NCI-H1092 treated with DMSO at 0.1 percent for 48 hours (cell line): Measurements from ENCODE around the gene MAP3K5.

ENCODE experiments used
- DNase-seq: peaks from one replicate; lab custom pipeline; 2025; lab: John Stamatoyannopoulos, UW

Gene MAP3K5

DNA sequence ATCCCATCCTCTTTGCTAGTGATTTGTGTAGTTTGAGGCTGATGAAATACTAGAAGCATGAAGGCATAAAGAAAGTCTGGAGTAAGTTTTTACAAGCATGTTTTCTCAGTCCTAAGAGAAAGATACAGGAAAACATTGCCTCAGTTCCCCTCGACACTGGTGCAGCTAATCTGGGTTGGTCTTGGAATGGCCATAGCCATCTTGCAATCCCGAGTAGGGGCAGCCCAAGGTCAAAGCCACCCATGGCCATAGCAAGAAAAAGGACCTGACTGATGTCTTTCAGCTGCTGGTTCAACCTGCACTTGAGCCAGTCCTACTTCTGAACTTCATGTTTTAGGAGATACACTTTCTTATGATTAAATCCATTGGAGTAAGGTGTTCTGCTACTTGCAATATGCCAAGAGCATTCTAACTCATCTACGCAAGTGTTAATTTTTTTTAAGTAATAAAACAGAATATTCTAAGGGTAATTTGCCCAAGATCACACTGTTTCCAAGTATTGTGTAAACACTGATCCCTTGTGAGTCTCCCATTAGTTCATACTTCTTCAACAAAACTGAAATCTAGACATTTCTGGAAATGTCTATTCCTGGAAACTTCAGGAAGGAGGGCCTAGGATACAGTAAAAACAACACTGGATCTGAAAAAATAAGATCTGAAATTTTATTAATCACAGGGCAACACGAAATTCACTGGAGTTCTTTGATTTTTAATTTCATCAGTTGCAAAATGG lies 108.9 kb downstream of the MAP3K5 start:
- no peak for DNase-seq

DNA sequence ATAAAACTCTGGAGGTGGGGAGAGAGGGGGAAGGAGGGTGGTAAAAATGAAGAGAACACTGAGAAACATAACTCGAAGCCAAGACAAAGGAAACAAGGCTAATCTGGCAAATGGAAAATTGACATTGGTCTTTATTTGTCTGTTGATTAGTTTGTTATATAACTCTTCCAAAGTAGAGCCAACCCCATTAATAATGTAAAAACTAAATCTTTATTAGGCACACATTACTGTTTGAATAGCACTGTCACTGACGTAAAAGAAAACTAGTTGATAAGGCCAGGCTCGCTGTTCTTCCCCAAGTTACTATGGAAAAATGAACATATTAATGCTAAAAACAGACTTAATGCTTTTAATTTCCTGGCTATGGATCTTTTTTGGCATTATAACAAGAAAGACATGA lies 110.0 kb downstream of the MAP3K5 start:
- DNase-seq, result no peak

DNA sequence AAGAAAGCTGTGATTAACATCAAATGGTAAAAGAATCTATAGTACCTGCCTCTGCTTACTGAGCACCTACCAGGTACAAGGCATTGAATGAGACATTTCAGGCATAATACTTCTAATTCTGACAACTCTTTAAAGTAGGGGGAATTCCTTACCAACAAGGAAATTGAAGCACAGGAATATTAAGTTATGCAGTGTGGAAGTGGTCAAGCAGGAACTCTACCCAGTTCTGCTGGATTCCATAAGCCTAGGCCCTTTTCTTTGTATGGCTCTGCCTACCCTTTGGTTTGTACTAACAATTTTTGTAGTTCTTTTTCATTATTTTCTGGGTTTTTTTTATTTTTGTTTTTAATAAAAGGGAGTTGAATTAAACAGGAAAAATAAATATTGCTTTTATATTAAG lies 114.5 kb downstream of the MAP3K5 start:
- no peak for DNase-seq

DNA sequence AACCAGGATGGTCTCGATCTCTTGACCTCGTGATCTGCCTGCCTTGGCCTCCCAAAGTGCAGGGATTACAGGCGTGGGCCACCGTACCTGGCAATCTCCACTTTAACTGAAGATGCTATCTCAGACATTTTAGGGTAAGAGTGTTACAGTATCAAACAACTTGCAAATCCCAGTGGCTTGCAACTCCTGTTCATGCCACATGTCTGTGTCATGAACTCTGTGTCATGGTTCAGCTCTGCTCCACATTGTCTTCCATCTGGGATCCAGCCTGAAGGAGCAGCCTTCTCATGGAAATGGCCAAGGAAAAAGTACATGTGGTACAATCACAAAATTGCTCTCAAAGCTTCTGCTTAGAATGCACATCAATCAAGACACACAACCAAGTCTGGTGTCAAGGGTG lies 114.9 kb downstream of the MAP3K5 start:
- no peak for DNase-seq

DNA sequence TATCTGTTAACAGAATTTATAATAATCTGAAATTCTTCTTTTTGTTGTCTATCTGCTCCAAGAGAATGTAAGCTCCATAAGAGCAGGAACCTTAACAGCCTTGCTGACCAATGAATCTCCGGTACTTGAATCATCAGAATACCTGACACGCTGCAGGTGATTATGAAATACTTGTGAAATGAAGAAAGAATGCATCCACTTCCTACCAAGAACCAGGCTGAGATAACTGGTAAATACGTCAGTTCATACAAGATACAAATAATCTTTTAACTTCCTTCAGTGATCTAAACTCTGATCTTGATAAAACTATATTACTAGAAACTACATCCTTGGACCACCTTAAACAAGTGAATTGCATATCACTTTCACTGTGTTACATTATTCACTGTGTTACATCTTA lies 116.2 kb downstream of the MAP3K5 start:
- DNase-seq, result no peak

DNA sequence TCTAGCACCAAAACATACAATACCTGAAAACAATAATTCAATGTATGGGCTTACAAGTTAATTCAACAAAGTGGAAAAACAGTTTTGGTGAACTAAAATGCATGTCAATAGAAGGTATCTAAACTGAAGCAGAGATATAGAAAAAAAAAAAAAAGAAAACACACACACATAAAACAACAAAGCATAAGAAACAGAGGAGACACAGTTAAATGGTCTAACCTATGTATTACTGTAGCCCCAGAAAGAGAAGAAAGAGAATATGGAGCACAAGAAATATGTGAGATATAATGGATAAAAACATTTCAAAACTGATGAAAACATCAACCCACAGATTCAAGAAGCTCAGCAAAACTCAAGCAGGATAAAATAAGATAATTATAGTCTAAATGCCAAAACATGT lies 118.7 kb downstream of the MAP3K5 start:
- no peak for DNase-seq

DNA sequence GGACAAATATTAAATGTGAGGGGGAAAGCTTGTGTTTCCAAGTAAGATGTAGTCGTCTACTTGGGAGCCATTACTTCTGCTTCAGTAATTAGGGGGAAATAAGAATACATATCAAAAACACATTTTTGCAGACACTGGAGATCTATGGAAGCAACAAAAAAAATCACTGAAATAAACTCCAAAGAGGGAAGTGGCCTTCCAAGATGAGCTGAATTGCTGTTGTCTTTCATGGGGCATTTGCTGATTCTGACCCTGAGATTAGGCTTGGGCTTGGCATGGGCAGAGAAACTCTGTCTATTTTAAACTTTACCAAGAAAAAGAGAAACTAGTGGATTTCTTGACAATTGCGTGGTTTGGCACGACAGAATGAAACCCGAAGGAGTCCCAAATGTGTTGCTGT lies 120.1 kb downstream of the MAP3K5 start:
- DNase-seq, result no peak

DNA sequence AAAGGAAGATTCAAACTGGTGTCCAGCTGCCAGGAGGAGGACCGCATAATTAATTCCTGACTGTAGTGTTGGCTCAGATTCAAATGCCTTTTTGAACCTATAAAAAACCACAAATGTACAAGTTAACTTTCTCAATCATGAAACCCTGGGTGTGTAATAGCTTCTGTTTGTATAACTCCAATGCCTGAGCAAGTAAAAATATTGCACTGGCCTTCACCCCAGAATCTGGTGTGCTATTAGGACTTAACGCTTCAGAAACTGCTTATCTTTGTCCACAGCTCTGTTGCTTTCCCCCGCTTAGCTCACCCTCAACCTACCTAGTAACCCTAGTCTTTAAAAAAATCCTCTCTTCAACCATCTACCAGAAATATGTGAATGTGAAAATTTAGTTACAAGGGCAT lies 123.0 kb downstream of the MAP3K5 start:
- DNase-seq, result no peak

DNA sequence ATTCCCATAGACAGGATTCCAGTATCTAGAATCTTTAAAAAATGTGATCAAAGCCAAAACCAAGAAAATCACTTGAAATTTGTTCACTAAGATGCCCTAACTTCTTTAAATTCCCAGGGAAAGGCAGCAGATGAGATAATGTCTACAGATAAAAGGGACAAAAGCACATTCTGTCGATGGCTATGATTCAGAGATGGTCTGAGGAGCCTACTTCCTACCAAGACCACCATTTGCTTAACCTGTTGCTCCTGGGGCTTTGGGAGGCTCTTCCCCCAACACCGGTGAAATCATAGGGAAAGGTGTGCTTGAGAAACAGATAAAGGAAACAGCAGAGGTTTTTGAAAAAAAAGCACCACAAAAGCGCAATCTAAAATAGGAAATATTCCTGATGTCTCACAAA lies 123.7 kb downstream of the MAP3K5 start:
- no peak for DNase-seq

DNA sequence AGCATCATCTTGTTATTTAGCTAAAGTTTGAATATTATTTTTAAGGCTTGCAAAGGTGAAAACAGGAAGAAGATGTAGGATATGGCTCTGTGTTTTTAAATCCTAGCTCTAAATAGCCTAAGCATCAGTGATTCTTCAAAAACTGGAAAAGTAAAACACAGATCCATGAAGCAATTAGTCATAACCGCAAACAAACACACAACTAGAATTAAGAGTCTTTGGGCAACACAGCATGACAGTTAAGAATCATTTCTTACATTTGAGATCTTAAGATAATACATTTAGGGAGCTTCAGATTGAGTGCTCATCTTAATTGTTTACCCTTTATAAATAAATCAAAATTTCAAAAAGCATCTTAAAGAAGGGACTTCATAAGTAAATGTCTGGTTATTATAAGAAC lies 126.2 kb downstream of the MAP3K5 start:
- DNase-seq, result no peak

DNA sequence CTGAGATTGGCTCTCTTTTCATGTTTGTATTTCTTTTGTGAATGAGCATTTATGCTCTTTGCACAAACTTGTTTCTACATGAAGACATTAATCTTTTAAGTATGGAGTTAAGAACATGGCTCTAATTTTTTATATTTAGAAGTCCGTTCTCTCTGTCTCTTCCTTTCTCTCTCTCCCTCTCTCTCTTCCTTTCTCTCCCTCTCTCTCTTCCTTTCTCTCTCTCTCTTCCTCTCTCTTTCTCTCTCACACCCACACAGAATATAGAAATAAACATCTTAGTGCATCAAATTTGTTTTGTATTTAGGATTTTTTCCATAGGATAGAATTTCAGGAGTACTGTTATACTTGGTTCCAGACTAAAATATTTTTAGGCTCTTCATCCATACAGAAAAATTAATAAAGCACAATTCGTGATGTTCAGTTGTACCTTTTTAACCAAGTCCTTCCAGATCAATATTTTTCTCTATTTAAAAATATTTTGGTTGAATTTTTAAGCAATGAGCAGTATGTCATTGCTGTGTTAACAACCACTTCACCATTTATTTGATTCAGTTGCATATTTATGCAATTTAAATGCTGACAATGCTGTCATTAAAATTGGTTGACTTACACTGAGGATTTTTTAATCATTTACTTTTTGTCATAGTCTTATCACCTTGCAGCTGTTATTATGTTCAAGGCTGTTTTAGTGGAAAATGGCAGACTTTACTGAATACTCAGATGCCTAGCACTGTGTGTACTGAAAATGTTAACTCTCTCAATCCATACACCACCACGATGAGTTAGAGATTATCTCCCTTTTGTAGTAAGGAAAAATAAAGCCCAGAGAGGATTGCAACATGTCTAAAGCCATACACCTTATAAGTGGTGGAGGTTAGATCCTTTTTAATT lies 129.7 kb downstream of the MAP3K5 start:
- DNase-seq, result no peak

DNA sequence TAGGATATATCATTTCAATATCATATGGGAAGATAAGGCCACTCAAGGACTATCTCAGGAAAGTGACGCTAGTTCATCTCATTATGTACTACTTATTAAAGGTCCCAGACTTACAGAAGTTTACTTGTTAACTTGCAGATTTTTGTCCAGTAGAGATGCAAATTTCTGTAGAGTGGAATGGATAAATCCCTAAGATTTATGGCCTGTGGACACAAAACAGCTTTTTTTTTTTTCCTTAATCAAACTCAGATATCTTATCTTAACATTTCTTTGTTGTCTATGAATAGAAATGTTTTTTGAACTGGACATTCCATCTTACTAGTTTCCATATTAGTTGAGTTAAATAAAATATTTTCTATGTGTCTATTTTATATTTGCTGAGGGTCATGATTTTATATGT lies 131.6 kb downstream of the MAP3K5 start:
- no peak for DNase-seq

DNA sequence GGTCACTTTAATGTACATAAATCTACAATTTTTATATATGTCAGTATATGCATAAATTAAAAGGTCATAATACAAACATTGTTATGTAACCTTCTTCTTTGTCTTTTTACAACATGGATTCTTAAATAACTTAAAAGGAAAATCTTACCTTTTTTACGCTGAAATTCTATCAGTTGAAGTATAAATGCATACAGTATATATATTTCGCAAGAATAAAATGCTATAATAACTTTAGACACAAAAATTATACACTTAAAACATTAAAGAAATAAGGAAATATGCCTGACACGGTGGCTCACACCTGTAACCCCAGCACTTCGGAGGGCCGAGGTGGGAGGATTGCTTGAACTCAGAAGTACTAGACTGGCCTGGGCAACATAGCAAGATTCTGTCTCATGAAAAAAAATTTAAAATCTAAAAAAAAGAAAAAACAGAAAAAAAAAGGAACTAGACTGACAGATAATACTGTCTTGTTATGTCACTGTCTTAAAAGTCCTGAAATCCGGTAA lies 132.2 kb downstream of the MAP3K5 start:
- no peak for DNase-seq

DNA sequence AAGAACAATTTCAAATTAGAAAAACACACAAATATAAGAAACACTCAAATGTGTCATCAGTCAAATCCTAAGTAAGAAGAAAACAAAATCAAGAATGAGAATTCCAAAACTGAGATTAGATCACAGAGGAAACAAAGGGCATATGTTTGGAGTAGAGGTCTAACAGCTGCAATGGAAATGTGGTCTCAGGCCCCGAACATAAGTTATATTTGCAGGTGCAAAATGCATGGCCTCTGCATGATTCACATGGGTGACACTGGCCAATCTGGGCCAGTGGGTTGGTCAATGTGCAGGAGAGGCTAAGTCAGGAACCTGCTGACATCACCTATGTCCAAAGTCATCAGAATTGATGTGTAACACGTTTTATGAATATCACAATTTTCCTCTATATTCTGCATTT lies 133.6 kb downstream of the MAP3K5 start:
- DNase-seq, result no peak

DNA sequence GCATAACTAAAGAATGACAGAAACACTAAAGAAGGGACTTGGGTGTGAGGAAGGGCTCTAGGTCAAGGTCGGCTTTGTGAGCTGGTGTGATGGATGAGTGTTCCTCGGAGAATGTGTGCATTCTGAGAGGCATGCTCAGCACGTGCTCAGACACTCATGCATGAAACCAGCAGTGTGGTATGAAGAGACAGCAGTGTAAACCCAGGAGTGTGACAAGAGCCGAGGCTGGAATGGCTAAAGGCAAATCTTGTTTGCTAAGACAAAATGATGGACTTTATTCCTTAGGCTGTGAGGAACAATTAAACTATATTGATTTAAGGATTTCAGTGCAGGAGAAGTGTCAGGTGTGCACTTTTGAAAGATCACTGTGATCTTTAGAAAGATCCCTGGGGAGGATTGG lies 134.6 kb downstream of the MAP3K5 start:
- no peak for DNase-seq

DNA sequence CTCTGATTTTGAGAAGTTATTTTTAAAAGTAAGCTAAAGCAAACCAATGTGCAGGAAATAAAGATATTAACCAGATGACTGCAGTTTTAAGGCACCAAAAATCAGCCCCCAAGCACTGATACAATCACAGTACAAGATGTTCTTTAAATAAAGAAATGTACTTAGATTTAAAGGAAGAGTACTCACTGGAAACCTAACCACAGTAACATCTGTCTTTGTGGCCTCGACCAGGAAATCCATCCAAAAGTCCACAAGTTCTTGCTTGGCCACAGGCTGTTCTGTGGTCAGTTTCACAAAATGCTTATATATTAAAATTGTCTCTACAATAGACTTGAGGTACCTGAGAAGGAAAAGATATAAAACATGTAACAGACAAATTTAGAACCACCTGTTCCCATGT lies 136.2 kb downstream of the MAP3K5 start:
- DNase-seq, result no peak

DNA sequence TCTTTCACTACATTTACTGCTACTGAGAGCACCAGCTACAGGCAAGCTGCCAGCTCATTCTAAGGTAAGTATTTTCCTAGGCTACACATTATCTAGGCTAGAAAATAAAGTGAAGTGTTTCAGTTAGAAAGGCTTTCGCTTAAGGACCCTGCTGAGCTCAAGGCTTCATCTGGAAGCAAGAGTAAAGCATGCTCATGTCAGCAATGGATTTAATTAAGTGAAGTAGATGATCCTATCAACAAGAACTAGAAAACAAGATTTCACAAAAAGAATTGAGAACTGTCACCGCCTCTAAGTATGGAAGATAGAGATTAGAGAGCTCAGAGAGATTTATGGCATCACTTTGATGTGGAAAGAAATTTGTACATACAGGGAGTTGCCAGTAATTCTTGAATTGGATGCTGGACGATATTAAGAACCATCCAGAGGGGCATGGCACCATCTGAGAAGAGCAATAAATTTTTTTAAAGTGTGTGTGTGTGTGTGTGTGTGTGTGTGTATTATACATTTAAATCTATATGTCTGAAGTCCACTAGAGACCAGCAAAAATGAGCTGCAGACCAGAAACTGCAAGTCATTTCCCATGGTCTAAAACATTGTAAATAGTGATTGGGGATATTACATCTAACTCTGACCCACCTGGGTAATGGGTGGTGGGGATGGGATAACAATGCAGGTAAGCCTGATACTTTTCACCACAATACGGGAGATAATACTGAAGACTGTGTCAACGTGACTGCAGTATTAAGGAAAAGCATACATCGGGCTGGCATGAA lies 136.8 kb downstream of the MAP3K5 start:
- peak; percentile 65 for DNase-seq

DNA sequence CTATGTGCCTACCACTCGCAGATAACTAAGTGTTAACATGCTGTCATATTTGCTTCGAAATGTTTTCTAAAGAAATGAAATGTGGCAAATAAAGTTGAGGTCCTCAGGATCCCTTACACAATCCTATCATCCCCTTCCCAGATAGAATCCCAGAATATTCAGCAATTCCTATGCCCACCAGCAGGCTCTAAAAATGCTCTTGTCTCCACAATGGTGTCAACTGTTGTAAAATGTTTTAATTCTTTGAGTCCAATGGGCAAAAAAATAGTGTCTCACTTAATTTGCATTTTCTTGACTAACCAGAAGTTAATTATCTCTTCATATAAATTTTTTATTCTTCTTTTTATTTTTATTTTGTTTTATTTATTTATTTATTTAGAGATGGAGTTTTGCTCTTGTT lies 138.2 kb downstream of the MAP3K5 start:
- no peak for DNase-seq

DNA sequence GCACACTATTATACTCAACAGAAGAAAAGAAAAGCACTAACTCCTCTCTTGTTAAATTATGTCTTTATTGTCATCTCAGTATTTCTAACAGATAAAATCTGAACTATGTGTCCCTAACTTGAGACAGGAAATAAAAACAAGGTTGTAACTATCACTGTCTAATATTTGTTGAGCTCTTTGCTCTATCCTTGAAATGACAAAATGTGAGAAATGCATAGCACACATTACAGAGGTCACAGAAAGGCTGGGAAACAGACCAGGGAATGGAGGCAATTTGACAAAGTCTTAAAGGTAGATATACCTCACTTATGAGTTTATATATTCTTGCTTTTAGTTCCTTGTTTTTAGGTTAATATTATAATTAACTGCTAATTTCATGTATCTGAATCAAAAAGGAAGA lies 139.6 kb downstream of the MAP3K5 start:
- DNase-seq, result no peak

DNA sequence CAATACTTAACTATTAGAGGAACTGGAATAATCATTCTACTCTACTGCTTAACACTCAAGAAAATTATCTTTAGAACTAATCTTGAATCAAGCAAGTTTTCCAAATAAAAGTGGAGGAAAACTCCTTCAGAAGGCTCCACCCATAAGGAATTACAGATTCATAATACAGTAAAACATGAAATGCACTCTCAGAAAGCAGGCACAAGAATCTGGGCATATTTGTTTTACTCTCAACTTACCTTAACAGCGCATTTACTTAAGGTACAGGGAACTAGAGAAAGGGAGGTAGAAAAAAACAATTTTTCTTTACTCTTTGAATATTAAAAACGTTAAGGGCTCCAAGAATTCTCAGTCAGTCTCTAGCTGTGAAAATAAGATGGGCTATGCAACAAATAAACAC lies 140.3 kb downstream of the MAP3K5 start:
- DNase-seq, result no peak

DNA sequence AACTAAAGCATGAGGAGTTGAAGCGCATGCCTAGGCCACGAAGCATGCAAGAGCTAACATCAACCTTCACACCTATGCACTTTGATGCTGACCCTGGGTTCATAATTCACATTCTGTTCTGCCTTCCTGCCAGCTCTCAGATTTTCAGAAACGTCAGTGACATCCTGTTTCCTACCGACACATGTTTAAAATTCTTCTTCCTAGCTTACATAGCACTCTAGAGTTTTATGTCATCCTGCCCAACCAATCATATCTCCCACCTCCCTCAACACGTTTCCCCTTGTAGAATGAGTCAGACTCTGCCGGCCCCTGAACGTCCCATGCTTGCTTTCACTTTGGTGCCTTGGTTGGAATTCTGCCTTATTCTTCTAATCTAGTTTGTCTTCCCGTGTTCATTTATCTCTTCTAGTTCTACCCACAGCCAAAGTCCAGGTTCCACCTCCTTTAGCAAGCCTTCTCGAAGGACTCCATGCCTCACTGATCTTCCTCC lies 144.9 kb downstream of the MAP3K5 start:
- no peak for DNase-seq

DNA sequence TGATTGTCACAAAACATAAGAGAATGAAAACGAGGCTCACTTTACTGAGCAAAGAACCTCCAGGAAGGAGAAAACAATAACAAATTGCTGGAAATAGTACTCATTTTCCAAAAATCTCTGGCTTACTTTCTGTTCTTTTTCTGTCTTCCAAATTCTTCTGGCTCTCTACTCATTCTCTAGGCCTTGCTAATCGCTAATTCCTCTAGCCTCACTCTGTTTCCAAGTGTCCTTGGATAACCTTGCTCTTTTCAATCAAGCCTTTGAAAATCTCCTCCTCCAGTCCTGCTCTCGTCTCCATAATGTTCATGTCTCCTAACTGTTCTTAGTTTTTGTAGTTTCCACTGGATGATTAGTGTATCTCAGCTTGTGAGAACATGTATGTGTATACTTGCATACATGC lies 145.9 kb downstream of the MAP3K5 start:
- no peak for DNase-seq

DNA sequence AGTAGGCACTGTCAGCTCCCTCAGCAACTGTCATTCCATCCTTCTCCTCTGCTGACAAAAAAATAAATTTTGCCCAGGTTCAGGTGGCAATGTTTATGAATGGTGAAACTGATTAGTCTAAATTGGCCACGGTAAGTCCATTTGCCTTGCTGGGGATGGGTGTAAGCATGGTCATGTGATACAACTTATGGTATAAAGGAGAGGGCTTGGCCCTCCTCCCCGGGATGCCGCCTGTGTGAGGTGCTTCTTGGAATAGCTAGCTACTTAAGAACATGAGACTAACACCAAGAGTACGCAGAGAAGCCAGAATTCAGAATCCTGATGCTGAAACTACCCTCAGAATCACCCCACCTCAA lies 147.7 kb downstream of the MAP3K5 start:
- no peak for DNase-seq
